IMR-90 (cell line): Measurements from ENCODE around the gene MICOS13. TPM values are rescaled to one million over a fixed set of nuclear protein-coding genes. Genes with fewer than 3 reads are reported as not detected.

Experiments used
- ATAC-seq: fragments of 200-7000 bp; cut with Tn5 transposase; 2 replicates; pipeline ENCODE4 v1.9.1; 2020; ENCODE audit warnings: low read depth, mild to moderate bottlenecking, moderate library complexity
- BruUV-seq: library from RNA; stranded (reverse); fragments of 400-500 nt; replicated peaks from 2 replicates; lab custom pipeline; 2021; lab: Mats Ljungman, UMichigan
- CTCF ChIA-PET: fragments of 300-600 bp; formaldehyde crosslinking; extraction: SDS; loops from one replicate; lab custom pipeline; 2021; ENCODE audit warnings: antibody characterized with exemption; lab: Yijun Ruan, JAX
- POLR2A ChIA-PET: fragments of 300-600 bp; sonication (Branson Sonifier 250); formaldehyde crosslinking; loops from one replicate; lab custom pipeline; 2022; ENCODE audit warnings: antibody characterized with exemption; ENCODE audit not compliant: unreplicated experiment; lab: Charles Lee
- DNase-seq: peaks from one replicate; pipeline ENCODE4 v3.0.0; 2013
- H2AFZ ChIP-seq: replicated peaks from 2 replicates; pipeline ENCODE3; 2013; ENCODE audit warnings: low read length, mild to moderate bottlenecking; ENCODE audit not compliant: poor library complexity
- H2AK5ac ChIP-seq: 2 replicates; pipeline ENCODE4 v1.6.1; 2013; ENCODE audit warnings: low read depth, low read length, inconsistent platforms
- H2AK9ac ChIP-seq: replicated peaks from 2 replicates; pipeline ENCODE3; 2013; ENCODE audit warnings: mild to moderate bottlenecking, low read depth, low read length, moderate library complexity; ENCODE audit not compliant: poor library complexity
- H2BK120ac ChIP-seq: 2 replicates; pipeline ENCODE4 v1.6.1; 2013; ENCODE audit warnings: low read depth, low read length, inconsistent platforms
- H2BK15ac ChIP-seq: 3 replicates; pipeline ENCODE4 v1.6.1; 2013; ENCODE audit warnings: low read depth, low read length, inconsistent platforms
- H2BK20ac ChIP-seq: 2 replicates; pipeline ENCODE4 v1.6.1; 2013; ENCODE audit warnings: low read depth, mild to moderate bottlenecking, inconsistent platforms, low read length, moderate library complexity
- H2BK5ac ChIP-seq: 2 replicates; pipeline ENCODE4 v1.6.1; 2013; ENCODE audit warnings: mild to moderate bottlenecking, low read depth, low read length, inconsistent platforms; ENCODE audit not compliant: poor library complexity, severe bottlenecking
- H3K14ac ChIP-seq: replicated peaks from 2 replicates; pipeline ENCODE4 v1.6.1; 2013; ENCODE audit warnings: low read depth, low read length, inconsistent platforms
- H3K18ac ChIP-seq: 2 replicates; pipeline ENCODE4 v1.6.1; 2013; ENCODE audit warnings: low read depth, low read length, control low read depth
- H3K23ac ChIP-seq: 2 replicates; pipeline ENCODE4 v1.6.1; 2013; ENCODE audit warnings: low read depth, low read length, inconsistent platforms
- H3K27ac ChIP-seq: 2 replicates; pipeline ENCODE4 v1.5.1; 2013; ENCODE audit warnings: mild to moderate bottlenecking, control low read depth, low read length; ENCODE audit not compliant: insufficient read depth
- H3K27me3 ChIP-seq: 2 replicates; pipeline ENCODE4 v1.6.1; 2013; ENCODE audit warnings: low read length; ENCODE audit not compliant: control insufficient read depth, insufficient read depth
- H3K36me3 ChIP-seq: 2 replicates; pipeline ENCODE4 v1.6.1; 2013; ENCODE audit warnings: low read length, mixed read lengths; ENCODE audit not compliant: control insufficient read depth, insufficient read depth
- H3K4ac ChIP-seq: 2 replicates; pipeline ENCODE4 v1.6.1; 2013; ENCODE audit warnings: low read depth, low read length, inconsistent platforms
- H3K4me1 ChIP-seq: 2 replicates; pipeline ENCODE4 v1.6.1; 2013; ENCODE audit warnings: low read length, mixed read lengths; ENCODE audit not compliant: control insufficient read depth, insufficient read depth
- H3K4me2 ChIP-seq: 2 replicates; pipeline ENCODE4 v1.6.1; 2013; ENCODE audit warnings: low read depth, mild to moderate bottlenecking, control low read depth, low read length, moderate library complexity
- H3K4me3 ChIP-seq: 2 replicates; pipeline ENCODE4 v1.5.1; 2013; ENCODE audit warnings: low read depth, mild to moderate bottlenecking, control low read depth, low read length, moderate library complexity; ENCODE audit not compliant: insufficient read depth
- H3K56ac ChIP-seq: 2 replicates; pipeline ENCODE4 v1.6.1; 2013; ENCODE audit warnings: low read length, inconsistent platforms; ENCODE audit not compliant: insufficient read depth; ENCODE audit errors: extremely low read depth
- H3K79me1 ChIP-seq, 2 experiments: 2 replicates each; pipeline ENCODE4 v1.6.1; 2013; ENCODE audit warnings: low read length in 2 of 2, inconsistent platforms in 1 of 2, low read depth in 1 of 2
- H3K9ac ChIP-seq: 2 replicates; pipeline ENCODE4 v1.6.1; 2013; ENCODE audit warnings: low read depth, low read length, control low read depth
- H3K9me1 ChIP-seq: 2 replicates; pipeline ENCODE4 v1.6.1; 2013; ENCODE audit warnings: low read length, inconsistent platforms; ENCODE audit not compliant: insufficient read depth
- H3K9me3 ChIP-seq: 2 replicates; pipeline ENCODE4 v1.6.1; 2013; ENCODE audit warnings: low read length; ENCODE audit not compliant: control insufficient read depth, insufficient read depth
- H4K20me1 ChIP-seq: 2 replicates; pipeline ENCODE4 v1.6.1; 2013; ENCODE audit warnings: low read length, inconsistent platforms; ENCODE audit not compliant: insufficient read depth
- H4K5ac ChIP-seq: 2 replicates; pipeline ENCODE4 v1.6.1; 2013; ENCODE audit warnings: mild to moderate bottlenecking, low read depth, low read length, control low read depth
- H4K8ac ChIP-seq, 2 experiments: 2 replicates each; pipeline ENCODE4 v1.6.1; 2013; ENCODE audit warnings: low read depth in 2 of 2, low read length in 2 of 2, control low read depth in 1 of 2, inconsistent platforms in 1 of 2
- H4K91ac ChIP-seq: 2 replicates; pipeline ENCODE4 v1.6.1; 2013; ENCODE audit warnings: low read depth, low read length, inconsistent platforms; ENCODE audit not compliant: insufficient read depth
- CHD1 ChIP-seq: IDR thresholded peaks from 2 replicates; pipeline ENCODE4 v1.6.1; 2012; ENCODE audit warnings: low read depth, low read length, improper control_type of control experiment
- CTCF ChIP-seq: conservative IDR thresholded peaks from 2 replicates; pipeline ENCODE4 v1.5.1; 2012; ENCODE audit warnings: mild to moderate bottlenecking, low read depth, low read length, improper control_type of control experiment
- MAFK ChIP-seq: IDR thresholded peaks from 2 replicates; pipeline ENCODE4 v1.6.1; 2012; ENCODE audit warnings: low read depth, low read length, improper control_type of control experiment
- POLR2A ChIP-seq: IDR thresholded peaks from 2 replicates; pipeline ENCODE4 v1.6.1; 2012; ENCODE audit warnings: mild to moderate bottlenecking, low read depth, low read length
- RAD21 ChIP-seq: IDR thresholded peaks from 2 replicates; pipeline ENCODE4 v1.6.1; 2012; ENCODE audit warnings: low read length, improper control_type of control experiment
- WGBS, 2 experiments: methylation state at CpG; one replicate each; pipeline versions ENCODE4 v1.1.5 to v1.1.7; 2013; ENCODE audit warnings: missing lambda C conversion rate in 2 of 2; ENCODE audit not compliant: insufficient read length in 1 of 2; ENCODE audit errors: extremely low coverage in 2 of 2; 5-methylcytosine and 5-hydroxymethylcytosine counted together
- dilution Hi-C: fragments of 300-500 bp; cut with HindIII; formaldehyde crosslinking; loops from one replicate; pipeline ENCODE4 v1.14.3; 2018; ENCODE audit warnings: low sequenced_read_pairs; ENCODE audit not compliant: unreplicated experiment
- in situ Hi-C: fragments of 300-500 bp; cut with MboI; formaldehyde crosslinking; loops from 3 replicates; pipeline ENCODE4 v1.14.3; 2019; ENCODE audit warnings: low sequenced_read_pairs, inconsistent platforms, mixed read lengths
- intact Hi-C: fragments of 100-400 bp; cut with micrococcal nuclease; formaldehyde crosslinking; loops from 2 replicates; pipeline ENCODE4 v1.10.0; 2022
- polyA plus RNA-seq, 3 experiments: library from polyadenylated mRNA; depleted of rRNA; stranded (reverse); fragments of >200 nt; gene quantifications; 2 replicates each; pipeline ENCODE4 v1.2.3, GENCODE V29; 2012; ENCODE audit warnings: low replicate concordance in 1 of 3
- total RNA-seq: library from RNA; depleted of rRNA; stranded (reverse); fragments of >200 nt; gene quantifications from 2 replicates; pipeline ENCODE4 v1.2.3, GENCODE V29; 2012

Gene MICOS13
- total and polyA plus RNA-seq, 2 of the 4 experiments (the other 2 are of a cell fraction), result 14.5 to 48.9 TPM

GRCh38 chr19:5646703-5647102, 33.6 kb downstream of the MICOS13 start:
- no TSS peak for BruUV-seq
- H3K9me3 ChIP-seq, result no peaks in the 10 kb centered on the region
- no peak overlapping the region for H3K9ac ChIP-seq
- 100% methylated on average over 2 of the region's 4 CpGs; no CpG with 5 or more reads in 1 of the 2 experiments for WGBS, 2 experiments
- H4K91ac ChIP-seq, result no peak overlapping the region
- H2BK120ac ChIP-seq, result no peak overlapping the region
- H3K4me2 ChIP-seq, result no peak overlapping the region
- no peak overlapping the region for H2AK5ac ChIP-seq
- H3K18ac ChIP-seq, result no peak overlapping the region
- no peak overlapping the region for H2BK5ac ChIP-seq
- peaks cover 43 to 69% of the 10 kb centered on the region in 2 experiments for H3K79me1 ChIP-seq
- no peak overlapping the region for H3K14ac ChIP-seq
- no peak overlapping the region for H2AK9ac ChIP-seq
- H3K23ac ChIP-seq, result no peak overlapping the region
- H3K4me1 ChIP-seq, result no peaks in the 10 kb centered on the region
- POLR2A ChIA-PET, result interaction anchor here (1.0 kb wide), 1 partner anchor 24 kb away, joined by 5 read pairs; the partner anchor contains the start of genes SAFB and SAFB2
- no peak for ATAC-seq
- H3K4me3 ChIP-seq, result no peak overlapping the region
- in situ Hi-C loops, result no loop called here
- no peak overlapping the region for H4K5ac ChIP-seq
- intact Hi-C loops, result no loop called here
- no peak overlapping the region for H4K8ac ChIP-seq
- no peak for DNase-seq
- dilution Hi-C loops, result no loop called here
- H4K20me1 ChIP-seq, result peaks cover 47% of the 10 kb centered on the region
- H3K27me3 ChIP-seq, result no peaks in the 10 kb centered on the region
- TF ChIP-seq RAD21, result no peak
- TF ChIP-seq CTCF, result no peak
- TF ChIP-seq MAFK, result no peak
- TF ChIP-seq CHD1, result no peak
- no peak for TF ChIP-seq POLR2A
- CTCF ChIA-PET, result no interaction called here
- H3K27ac ChIP-seq, result no peak overlapping the region
- no peak overlapping the region for H3K4ac ChIP-seq
- no peak overlapping the region for H3K56ac ChIP-seq
- no peak overlapping the region for H2BK15ac ChIP-seq
- no peak overlapping the region for H2BK20ac ChIP-seq
- H3K36me3 ChIP-seq, result peaks cover 58% of the 10 kb centered on the region
- peaks cover 20% of the 10 kb centered on the region for H3K9me1 ChIP-seq
- H2AFZ ChIP-seq, result no peak overlapping the region
